HEK293T (cell line): Measurements from ENCODE around the gene ZNF48.
A peak's percentile ranks its signal among the peaks of the same experiment; 100 is the strongest.

Source experiments
- CTCF ChIA-PET: fragments of 350-600 bp; formaldehyde crosslinking; extraction: SDS; loops from one replicate; lab custom pipeline; 2021; ENCODE audit warnings: antibody characterized with exemption, inconsistent platforms; lab: Yijun Ruan, JAX
- POLR2A ChIA-PET: fragments of 350-600 bp; formaldehyde crosslinking; extraction: SDS; loops from one replicate; lab custom pipeline; 2020; ENCODE audit warnings: antibody characterized with exemption, inconsistent platforms; lab: Yijun Ruan, JAX
- DNase-seq: peaks from one replicate; pipeline ENCODE4 v3.0.0; 2012; ENCODE audit warnings: mixed read lengths; ENCODE audit errors: extremely low spot score
- ARNT ChIP-seq: fragments of 450-650 bp; IDR thresholded peaks from 2 replicates; pipeline ENCODE4 v1.6.1; 2017; ENCODE audit warnings: mild to moderate bottlenecking
- BHLHE40 ChIP-seq: fragments of 450-650 bp; IDR thresholded peaks from 2 replicates; pipeline ENCODE4 v1.6.1; 2016; ENCODE audit warnings: mild to moderate bottlenecking, moderate library complexity, borderline replicate concordance
- CTBP1 ChIP-seq: fragments of 450-650 bp; IDR thresholded peaks from 2 replicates; pipeline ENCODE4 v1.6.1; 2016; ENCODE audit warnings: borderline replicate concordance
- ELF4 ChIP-seq: fragments of 450-650 bp; IDR thresholded peaks from 2 replicates; pipeline ENCODE4 v1.6.1; 2017; ENCODE audit warnings: antibody characterized with exemption
- FOXA1 ChIP-seq: fragments of 450-650 bp; IDR thresholded peaks from 2 replicates; pipeline ENCODE4 v1.6.1; 2016; ENCODE audit warnings: mild to moderate bottlenecking
- FOXK2 ChIP-seq: fragments of 450-650 bp; IDR thresholded peaks from 2 replicates; pipeline ENCODE4 v1.6.1; 2016; ENCODE audit warnings: mild to moderate bottlenecking
- FOXM1 ChIP-seq: fragments of 450-650 bp; IDR thresholded peaks from 2 replicates; pipeline ENCODE4 v1.6.1; 2017; ENCODE audit warnings: mild to moderate bottlenecking, borderline replicate concordance
- HDGF ChIP-seq: fragments of 450-650 bp; IDR thresholded peaks from 2 replicates; pipeline ENCODE4 v1.6.1; 2017; ENCODE audit warnings: antibody characterized with exemption, borderline replicate concordance
- L3MBTL2 ChIP-seq: fragments of 450-650 bp; conservative IDR thresholded peaks from 2 replicates; pipeline ENCODE4 v1.6.1; 2016; ENCODE audit warnings: mild to moderate bottlenecking
- LEF1 ChIP-seq: fragments of 450-650 bp; IDR thresholded peaks from 2 replicates; pipeline ENCODE4 v1.6.1; 2017; ENCODE audit warnings: mild to moderate bottlenecking, borderline replicate concordance
- NFRKB ChIP-seq: fragments of 450-650 bp; IDR thresholded peaks from 2 replicates; pipeline ENCODE4 v1.6.1; 2016; ENCODE audit warnings: mild to moderate bottlenecking, moderate library complexity
- SP1 ChIP-seq: fragments of 450-650 bp; IDR thresholded peaks from 2 replicates; pipeline ENCODE4 v1.6.1; 2017
- SUZ12 ChIP-seq: fragments of 450-650 bp; IDR thresholded peaks from 2 replicates; pipeline ENCODE4 v1.6.1; 2016; ENCODE audit warnings: mild to moderate bottlenecking
- TARDBP ChIP-seq: fragments of 450-650 bp; IDR thresholded peaks from 2 replicates; pipeline ENCODE4 v1.6.1; 2016
- ZNF384 ChIP-seq: fragments of 450-650 bp; IDR thresholded peaks from 2 replicates; pipeline ENCODE4 v1.6.1; 2016
- TF ChIP-seq, protein P1 (sequence below): fragments of 450-650 bp; IDR thresholded peaks from 2 replicates; pipeline ENCODE4 v1.6.1; 2016

ZNF48 gene

GRCh38 chr16:30418350-30419181 is 23.3 kb downstream of the ZNF48 start:
- no peak for DNase-seq
- ChIA-PET POLR2A (interaction anchor here (1.7 kb wide), 1 partner anchor 11 kb away, joined by 5 read pairs; the partner anchor contains the start of gene DCTPP1), CTCF (interaction anchor here (1.9 to 2.3 kb wide), 2 partner anchors 9 to 11 kb away, joined by 4 to 6 read pairs; partner anchors contain the start of gene DCTPP1)
- TF ChIP-seq SUZ12 (no peak), ARNT (no peak), SP1 (no peak), BHLHE40 (no peak), NFRKB (no peak), TARDBP (no peak), L3MBTL2 (no peak), FOXK2 (no peak), FOXM1 (no peak), CTBP1 (no peak), ELF4 (no peak), FOXA1 (no peak), HDGF (no peak), ZNF384 (no peak), LEF1 (no peak)
- TF ChIP-seq, protein P1, sequence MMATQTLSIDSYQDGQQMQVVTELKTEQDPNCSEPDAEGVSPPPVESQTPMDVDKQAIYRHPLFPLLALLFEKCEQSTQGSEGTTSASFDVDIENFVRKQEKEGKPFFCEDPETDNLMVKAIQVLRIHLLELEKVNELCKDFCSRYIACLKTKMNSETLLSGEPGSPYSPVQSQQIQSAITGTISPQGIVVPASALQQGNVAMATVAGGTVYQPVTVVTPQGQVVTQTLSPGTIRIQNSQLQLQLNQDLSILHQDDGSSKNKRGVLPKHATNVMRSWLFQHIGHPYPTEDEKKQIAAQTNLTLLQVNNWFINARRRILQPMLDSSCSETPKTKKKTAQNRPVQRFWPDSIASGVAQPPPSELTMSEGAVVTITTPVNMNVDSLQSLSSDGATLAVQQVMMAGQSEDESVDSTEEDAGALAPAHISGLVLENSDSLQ: no peak

GRCh38 chr16:30421010-30421409 is 25.8 kb downstream of the ZNF48 start:
- CTCF ChIA-PET: interaction anchor here (1.6 to 1.7 kb wide), 2 partner anchors 9 to 12 kb away, joined by 6 to 7 read pairs; partner anchors contain the start of gene DCTPP1
- DNase-seq: no peak
- POLR2A ChIA-PET: interaction anchor here (1.1 to 2.0 kb wide), 4 partner anchors 9 to 25 kb away, joined by 3 to 8 read pairs (median 3); partner anchors contain the start of gene DCTPP1
- TF ChIP-seq, protein P1: no peak
- TF ChIP-seq TARDBP (no peak), ZNF384 (no peak), HDGF (no peak), SUZ12 (no peak), FOXM1 (no peak), FOXA1 (no peak), LEF1 (no peak)

- CTCF ChIA-PET: no interaction called here
- TF ChIP-seq L3MBTL2 (no peak), LEF1 (no peak)
- POLR2A ChIA-PET: interaction anchor here (1.0 kb wide), 1 partner anchor 182 kb away, joined by 3 read pairs; the partner anchor contains the start of gene ZNF689
- no peak for DNase-seq
Measured at GRCh38 chr16:30428055-30428454, 32.8 kb downstream of the ZNF48 start.

DNA sequence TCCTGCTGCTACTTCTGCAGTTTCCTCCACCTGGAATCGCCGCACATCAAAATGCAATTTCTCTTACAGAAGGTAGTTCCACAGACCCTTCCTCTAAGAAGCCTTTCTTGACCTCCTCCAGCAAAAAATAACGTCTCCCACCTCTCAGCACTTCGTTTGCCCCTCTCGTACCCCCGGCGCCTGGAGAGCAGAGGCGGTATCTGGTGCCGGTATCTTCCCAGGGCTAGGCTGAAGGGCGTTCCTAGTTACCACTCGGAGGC is 34.1 kb downstream of the ZNF48 start:
- ChIA-PET CTCF (interaction anchor here (0.6 to 2.4 kb wide), 46 partner anchors 8 to 369 kb away, joined by 3 to 24 read pairs (median 4); partner anchors contain the start of genes CORO1A, SEPHS2, TBX6 and ZNF48), POLR2A (interaction anchor here (0.6 to 2.9 kb wide), 56 partner anchors 9 to 466 kb away, joined by 3 to 50 read pairs (median 5); partner anchors contain the start of genes ALDOA, CD2BP2, SEPHS2 and SRCAP)
- peak; percentile 40 for DNase-seq
- no peak for TF ChIP-seq SUZ12
- 0 out of 2 replicates have a peak, but pooled peaks have one; percentile 43 for TF ChIP-seq CTBP1

DNA sequence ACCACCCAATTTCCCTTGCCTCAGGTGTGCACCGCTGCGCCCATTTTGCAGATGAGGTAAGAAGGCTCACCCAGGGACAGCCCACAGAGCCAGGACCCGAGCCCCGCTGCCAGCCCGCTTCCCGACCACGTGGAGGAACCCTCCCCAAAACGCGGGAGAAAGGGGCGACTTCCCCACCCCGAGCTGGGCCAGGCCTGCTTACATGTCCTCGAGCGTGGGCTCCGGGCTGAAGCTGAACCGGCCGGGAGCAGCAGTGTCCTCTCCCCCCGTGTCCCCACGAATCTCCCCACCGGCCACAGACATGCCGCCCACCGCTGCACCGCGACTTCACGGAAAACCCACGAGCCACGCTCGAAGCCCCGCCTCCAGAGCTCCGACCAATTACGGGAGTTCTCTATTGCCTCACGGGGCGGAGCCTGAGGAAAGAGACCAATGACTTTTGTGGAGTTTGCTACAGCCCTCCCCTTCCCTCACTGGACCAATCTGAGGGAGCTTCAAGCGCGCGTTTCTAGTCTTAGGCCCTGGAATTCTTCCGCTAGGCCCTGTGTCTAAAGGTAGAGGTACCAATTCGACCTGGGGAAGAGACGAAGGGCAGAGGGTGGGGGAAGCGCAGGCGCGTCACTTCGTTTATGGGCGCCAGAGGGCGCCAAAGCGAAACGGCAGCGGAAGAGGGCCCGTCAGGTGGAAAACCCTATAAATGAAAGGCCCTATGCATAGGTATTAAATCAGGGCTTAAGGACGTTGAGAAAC is 34.6 kb downstream of the ZNF48 start, which contains the start of gene DCTPP1:
Gene DCTPP1, minus strand, starts transcription at position 353 of the 750 bp plus-strand sequence. Its CDS starts 50 bp downstream, at position 303.
- POLR2A ChIA-PET: interaction anchor here (0.6 to 2.9 kb wide), 59 partner anchors 9 to 466 kb away, joined by 3 to 50 read pairs (median 5); partner anchors contain the start of genes ALDOA, CD2BP2, SEPHS2 and SRCAP
- TF ChIP-seq TARDBP (peak; percentile 94), L3MBTL2 (peak; percentile 97), FOXA1 (no peak), CTBP1 (peak; percentile 70; the same call in 1 of the 2 replicates)
- DNase-seq: peak; percentile 98
- CTCF ChIA-PET: interaction anchor here (0.6 to 2.4 kb wide), 46 partner anchors 9 to 369 kb away, joined by 3 to 24 read pairs (median 4); partner anchors contain the start of genes CORO1A, SEPHS2, TBX6 and ZNF48

- CTCF ChIA-PET: interaction anchor here (0.8 to 2.4 kb wide), 28 partner anchors 10 to 338 kb away, joined by 3 to 24 read pairs (median 6); partner anchors contain the start of genes TBX6, ZNF48, ZNF688 and ZNF747
- peak; percentile 97 for TF ChIP-seq L3MBTL2
- no peak for TF ChIP-seq FOXM1
- TF ChIP-seq NFRKB: no peak
- DNase-seq: no peak
- POLR2A ChIA-PET: interaction anchor here (0.6 to 2.9 kb wide), 58 partner anchors 9 to 465 kb away, joined by 3 to 50 read pairs (median 5); partner anchors contain the start of genes ALDOA, CD2BP2, SEPHS2 and SRCAP
Measured at GRCh38 chr16:30430428-30430970, 35.3 kb downstream of the ZNF48 start.
